ENCODE measurements around the gene MNS1. TPM values are rescaled to one million over a fixed set of nuclear protein-coding genes. Genes with fewer than 3 reads are reported as not detected.
"Not testable (repeated sequence)": the region's sequence is repeated elsewhere in the genome, so short reads cannot be mapped to it uniquely, and the experiment has no call there.

Gene MNS1
- total RNA-seq, 1 donor from 2014 or later, result not detected

- DNase-seq, result no peak
- TF ChIP-seq, protein P1, sequence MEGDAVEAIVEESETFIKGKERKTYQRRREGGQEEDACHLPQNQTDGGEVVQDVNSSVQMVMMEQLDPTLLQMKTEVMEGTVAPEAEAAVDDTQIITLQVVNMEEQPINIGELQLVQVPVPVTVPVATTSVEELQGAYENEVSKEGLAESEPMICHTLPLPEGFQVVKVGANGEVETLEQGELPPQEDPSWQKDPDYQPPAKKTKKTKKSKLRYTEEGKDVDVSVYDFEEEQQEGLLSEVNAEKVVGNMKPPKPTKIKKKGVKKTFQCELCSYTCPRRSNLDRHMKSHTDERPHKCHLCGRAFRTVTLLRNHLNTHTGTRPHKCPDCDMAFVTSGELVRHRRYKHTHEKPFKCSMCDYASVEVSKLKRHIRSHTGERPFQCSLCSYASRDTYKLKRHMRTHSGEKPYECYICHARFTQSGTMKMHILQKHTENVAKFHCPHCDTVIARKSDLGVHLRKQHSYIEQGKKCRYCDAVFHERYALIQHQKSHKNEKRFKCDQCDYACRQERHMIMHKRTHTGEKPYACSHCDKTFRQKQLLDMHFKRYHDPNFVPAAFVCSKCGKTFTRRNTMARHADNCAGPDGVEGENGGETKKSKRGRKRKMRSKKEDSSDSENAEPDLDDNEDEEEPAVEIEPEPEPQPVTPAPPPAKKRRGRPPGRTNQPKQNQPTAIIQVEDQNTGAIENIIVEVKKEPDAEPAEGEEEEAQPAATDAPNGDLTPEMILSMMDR (IDR thresholded peaks at IDR 0.05; ENCODE audit: partially characterized antibody, unreplicated experiment), result no peak
- Mint-ChIP-seq H3K27ac (ENCODE audit: unreplicated experiment) (no peak overlapping the region), H3K4me3 (ENCODE audit: unreplicated experiment) (no peak overlapping the region), H3K4me1 (ENCODE audit: low read depth, unreplicated experiment) (peaks cover 8% of the 10 kb centered on the region), H3K36me3 (ENCODE audit: unreplicated experiment) (no peaks in the 10 kb centered on the region), H3K27me3 (ENCODE audit: unreplicated experiment) (no peaks in the 10 kb centered on the region), H3K9me3 (ENCODE audit: unreplicated experiment) (no peaks in the 10 kb centered on the region)
Observed at GRCh38 chr15:56411122-56411749, 53.7 kb downstream of the MNS1 start.

DNA sequence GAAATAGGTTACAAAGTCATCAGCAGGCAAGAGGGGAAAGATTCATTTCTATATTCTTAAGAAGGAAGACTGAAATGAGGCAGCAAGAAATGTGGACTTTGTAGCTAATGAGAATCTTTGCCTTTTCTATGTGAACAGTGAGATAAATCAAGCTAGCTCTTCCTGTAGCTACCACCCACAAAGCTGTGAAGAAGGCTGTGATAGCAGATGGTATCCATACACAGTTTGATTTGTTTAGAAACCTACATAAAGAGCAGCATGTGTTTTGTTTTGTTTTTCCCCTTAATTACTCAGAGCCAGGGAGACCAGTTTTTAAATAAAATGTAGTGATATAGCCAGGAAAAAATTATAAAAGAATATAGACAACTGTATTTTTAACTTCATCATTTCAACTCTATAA lies 54.2 kb downstream of the MNS1 start:
- H3K27me3 Mint-ChIP-seq (ENCODE audit: unreplicated experiment), result no peaks in the 10 kb centered on the region
- no peak for DNase-seq
- no peaks in the 10 kb centered on the region for H3K9me3 Mint-ChIP-seq (ENCODE audit: unreplicated experiment)
- no peaks in the 10 kb centered on the region for H3K36me3 Mint-ChIP-seq (ENCODE audit: unreplicated experiment)
- TF ChIP-seq, protein P1 (IDR thresholded peaks at IDR 0.05; ENCODE audit: partially characterized antibody, unreplicated experiment), result no peak
- peaks cover 8% of the 10 kb centered on the region for H3K4me1 Mint-ChIP-seq (ENCODE audit: low read depth, unreplicated experiment)
- H3K27ac Mint-ChIP-seq (ENCODE audit: unreplicated experiment), result no peak overlapping the region
- H3K4me3 Mint-ChIP-seq (ENCODE audit: unreplicated experiment), result no peak overlapping the region

DNA sequence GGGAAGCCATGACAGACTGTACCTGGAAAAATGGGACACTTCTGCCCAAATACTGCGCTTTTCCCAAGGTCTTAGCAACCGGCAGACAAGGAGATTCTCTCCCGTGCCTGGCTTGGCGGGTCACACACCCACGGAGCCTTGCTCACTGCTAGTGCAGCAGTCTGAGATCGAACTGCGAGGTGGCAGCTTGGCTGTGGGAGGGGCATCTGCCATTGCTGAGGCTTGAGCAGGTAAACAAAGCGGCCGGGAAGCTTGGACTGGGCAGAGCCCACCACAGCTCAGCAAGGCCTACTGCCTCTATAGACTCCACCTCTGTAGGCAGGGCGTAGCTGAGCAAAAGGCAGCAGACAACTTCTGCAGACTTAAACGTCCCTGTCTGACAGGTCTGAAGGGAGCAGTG lies 65.7 kb downstream of the MNS1 start:
- H3K36me3 Mint-ChIP-seq (ENCODE audit: unreplicated experiment), result not testable (repeated sequence)

GRCh38 chr15:56397325-56397724 lies 67.6 kb downstream of the MNS1 start:
- H3K4me3 Mint-ChIP-seq (ENCODE audit: unreplicated experiment); H3K27me3 Mint-ChIP-seq (ENCODE audit: unreplicated experiment); H3K9me3 Mint-ChIP-seq (ENCODE audit: unreplicated experiment); DNase-seq; H3K4me1 Mint-ChIP-seq (ENCODE audit: low read depth, unreplicated experiment); H3K27ac Mint-ChIP-seq (ENCODE audit: unreplicated experiment); H3K36me3 Mint-ChIP-seq (ENCODE audit: unreplicated experiment): not testable (repeated sequence)

More for the DNA sequence above, 65.7 kb downstream of the MNS1 start:
- not testable (repeated sequence) for DNase-seq; H3K9me3 Mint-ChIP-seq (ENCODE audit: unreplicated experiment); H3K4me1 Mint-ChIP-seq (ENCODE audit: low read depth, unreplicated experiment); H3K27ac Mint-ChIP-seq (ENCODE audit: unreplicated experiment); H3K27me3 Mint-ChIP-seq (ENCODE audit: unreplicated experiment); H3K4me3 Mint-ChIP-seq (ENCODE audit: unreplicated experiment)

- H3K4me3 Mint-ChIP-seq (ENCODE audit: unreplicated experiment), result no peak overlapping the region
- no peaks in the 10 kb centered on the region for H3K27me3 Mint-ChIP-seq (ENCODE audit: unreplicated experiment)
- no peaks in the 10 kb centered on the region for H3K4me1 Mint-ChIP-seq (ENCODE audit: low read depth, unreplicated experiment)
- no peaks in the 10 kb centered on the region for H3K9me3 Mint-ChIP-seq (ENCODE audit: unreplicated experiment)
- no peak overlapping the region for H3K27ac Mint-ChIP-seq (ENCODE audit: unreplicated experiment)
- no peak for DNase-seq
- TF ChIP-seq, protein P1 (IDR thresholded peaks at IDR 0.05; ENCODE audit: partially characterized antibody, unreplicated experiment), result no peak
- peaks cover 4% of the 10 kb centered on the region for H3K36me3 Mint-ChIP-seq (ENCODE audit: unreplicated experiment)
Observed at GRCh38 chr15:56394909-56395308, 70.0 kb downstream of the MNS1 start.

DNA sequence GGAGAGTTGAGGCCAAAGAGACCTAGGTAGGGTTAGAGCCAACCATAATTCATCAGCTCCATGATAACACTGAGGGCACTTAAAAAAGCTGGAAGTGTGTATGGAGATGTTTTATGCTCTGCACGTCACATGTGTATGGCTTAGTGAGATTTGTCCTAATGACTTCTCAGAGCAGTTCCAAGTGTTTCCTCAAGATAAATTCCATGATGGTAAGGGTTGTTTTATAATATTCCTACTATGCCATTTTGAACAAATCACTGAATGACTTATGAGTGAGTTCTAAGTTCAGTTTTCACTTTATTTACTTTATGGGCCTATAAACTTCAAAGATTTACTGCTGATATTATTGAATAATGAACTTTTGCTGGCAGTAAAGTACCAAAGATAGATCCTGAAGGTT lies 71.7 kb downstream of the MNS1 start:
- H3K9me3 Mint-ChIP-seq (ENCODE audit: unreplicated experiment), result no peaks in the 10 kb centered on the region
- no peaks in the 10 kb centered on the region for H3K4me1 Mint-ChIP-seq (ENCODE audit: low read depth, unreplicated experiment)
- H3K27me3 Mint-ChIP-seq (ENCODE audit: unreplicated experiment), result no peaks in the 10 kb centered on the region
- no peak for DNase-seq
- H3K27ac Mint-ChIP-seq (ENCODE audit: unreplicated experiment), result no peak overlapping the region
- peaks cover 4% of the 10 kb centered on the region for H3K36me3 Mint-ChIP-seq (ENCODE audit: unreplicated experiment)
- TF ChIP-seq, protein P1 (IDR thresholded peaks at IDR 0.05; ENCODE audit: partially characterized antibody, unreplicated experiment), result no peak
- no peak overlapping the region for H3K4me3 Mint-ChIP-seq (ENCODE audit: unreplicated experiment)
